SK-N-SH treated with all-trans-retinoic acid at 6 μM for 48 hours (cell line): ENCODE measurements around the gene ACIN1.

Experiments
- ATAC-seq: fragments of 200-7000 bp; cut with Tn5 transposase; 3 replicates; pipeline ENCODE4 v1.9.1; 2020; ENCODE audit warnings: mild to moderate bottlenecking, moderate library complexity
- ARNTL ChIP-seq: fragments of 450-650 bp; formaldehyde crosslinking; IDR thresholded peaks from 2 replicates; pipeline ENCODE4 v1.5.0; 2020; ENCODE audit warnings: low read depth, mild to moderate bottlenecking, moderate library complexity, borderline replicate concordance
- CSDC2 ChIP-seq: fragments of 250-450 bp; sonication (Bioruptor Pico); IDR thresholded peaks from 2 replicates; pipeline ENCODE4 v1.5.0; 2020; ENCODE audit warnings: mild to moderate bottlenecking, moderate library complexity
- ESRRG ChIP-seq: fragments of 250-450 bp; sonication (Bioruptor Pico); IDR thresholded peaks from 2 replicates; pipeline ENCODE4 v1.6.1; 2021; ENCODE audit warnings: mild to moderate bottlenecking
- GLIS3 ChIP-seq: fragments of 250-450 bp; sonication (Bioruptor Pico); IDR thresholded peaks from 2 replicates; pipeline ENCODE4 v1.5.0; 2020; ENCODE audit warnings: mild to moderate bottlenecking, moderate library complexity
- ISL1 ChIP-seq: fragments of 250-450 bp; sonication (Bioruptor Pico); IDR thresholded peaks from 2 replicates; pipeline ENCODE4 v2.1.2; 2022; ENCODE audit warnings: mild to moderate bottlenecking, moderate library complexity
- POU6F1 ChIP-seq: fragments of 250-450 bp; sonication (Bioruptor Pico); IDR thresholded peaks from 2 replicates; pipeline ENCODE4 v1.8.0; 2021; ENCODE audit warnings: low read depth, mild to moderate bottlenecking, moderate library complexity, borderline replicate concordance
- PPARA ChIP-seq: fragments of 250-450 bp; sonication (Bioruptor Pico); IDR thresholded peaks from 2 replicates; pipeline ENCODE4 v1.5.0; 2020; ENCODE audit warnings: mild to moderate bottlenecking, borderline replicate concordance
- RARB ChIP-seq: fragments of 250-450 bp; sonication (Bioruptor Pico); IDR thresholded peaks from 2 replicates; pipeline ENCODE4 v1.8.0; 2021; ENCODE audit warnings: mild to moderate bottlenecking, moderate library complexity
- SNAI2 ChIP-seq: fragments of 250-450 bp; sonication (Bioruptor Pico); IDR thresholded peaks from 2 replicates; pipeline ENCODE4 v1.5.0; 2020; ENCODE audit warnings: mild to moderate bottlenecking, moderate library complexity
- TCF4 ChIP-seq: fragments of 250-450 bp; sonication (Bioruptor Pico); IDR thresholded peaks from 2 replicates; pipeline ENCODE4 v1.8.0; 2021; ENCODE audit warnings: mild to moderate bottlenecking, moderate library complexity, borderline replicate concordance
- TOX ChIP-seq: fragments of 250-450 bp; sonication (Bioruptor Pico); IDR thresholded peaks from 2 replicates; pipeline ENCODE4 v1.8.0; 2021; ENCODE audit warnings: mild to moderate bottlenecking, moderate library complexity, borderline replicate concordance
- TSHZ2 ChIP-seq: fragments of 250-450 bp; sonication (Bioruptor Pico); IDR thresholded peaks from 2 replicates; pipeline ENCODE4 v1.5.0; 2020; ENCODE audit warnings: mild to moderate bottlenecking, moderate library complexity
- ZC3H10 ChIP-seq: fragments of 250-450 bp; sonication (Bioruptor Pico); IDR thresholded peaks from 2 replicates; pipeline ENCODE4 v1.5.1; 2021; ENCODE audit warnings: mild to moderate bottlenecking, moderate library complexity
- ZFP3 ChIP-seq: fragments of 250-450 bp; sonication (Bioruptor Pico); IDR thresholded peaks from 2 replicates; pipeline ENCODE4 v1.5.0; 2020; ENCODE audit warnings: mild to moderate bottlenecking, moderate library complexity
- ZFP30 ChIP-seq: fragments of 450-650 bp; formaldehyde crosslinking; IDR thresholded peaks from 2 replicates; pipeline ENCODE4 v1.5.0; 2022; ENCODE audit warnings: mild to moderate bottlenecking, moderate library complexity
- ZNF565 ChIP-seq: fragments of 450-650 bp; formaldehyde crosslinking; conservative IDR thresholded peaks from 2 replicates; pipeline ENCODE4 v1.5.0; 2020; ENCODE audit warnings: low read depth, mild to moderate bottlenecking, moderate library complexity
- ZNF70 ChIP-seq: fragments of 450-650 bp; formaldehyde crosslinking; IDR thresholded peaks from 2 replicates; pipeline ENCODE4 v1.5.0; 2020; ENCODE audit warnings: mild to moderate bottlenecking, moderate library complexity
- ZNF8 ChIP-seq: fragments of 450-650 bp; formaldehyde crosslinking; IDR thresholded peaks from 2 replicates; pipeline ENCODE4 v1.5.0; 2020; ENCODE audit warnings: mild to moderate bottlenecking, moderate library complexity

Gene ACIN1

GRCh38 chr14:23140371-23140770, 45.4 kb upstream of the ACIN1 start (continued):
- TF ChIP-seq ZNF8 (CRISPR knock-in tag) (no peak), POU6F1 (CRISPR knock-in tag) (no peak), GLIS3 (CRISPR knock-in tag) (no peak), ISL1 (CRISPR knock-in tag) (no peak), PPARA (CRISPR knock-in tag) (no peak), ZFP3 (CRISPR knock-in tag) (no peak), TSHZ2 (CRISPR knock-in tag) (no peak), RARB (CRISPR knock-in tag) (no peak), ESRRG (CRISPR knock-in tag) (no peak), ZNF70 (CRISPR knock-in tag) (no peak)
- TF ChIP-seq, all 23 proteins: peak for 0

- TF ChIP-seq RARB (CRISPR knock-in tag) (no peak), POU6F1 (CRISPR knock-in tag) (no peak), ZC3H10 (CRISPR knock-in tag) (no peak), ESRRG (CRISPR knock-in tag) (no peak), TCF4 (CRISPR knock-in tag) (no peak), ARNTL (CRISPR knock-in tag) (no peak), ZNF565 (CRISPR knock-in tag) (no peak), TOX (CRISPR knock-in tag) (no peak), CSDC2 (no peak), ZNF8 (CRISPR knock-in tag) (no peak), PPARA (CRISPR knock-in tag) (no peak), ZFP3 (CRISPR knock-in tag) (no peak), SNAI2 (CRISPR knock-in tag) (no peak), ZFP30 (CRISPR knock-in tag) (no peak)
Measured at GRCh38 chr14:23139874-23140273, 44.9 kb upstream of the ACIN1 start.

GRCh38 chr14:23137813-23138535, 43.0 kb upstream of the ACIN1 start:
- ATAC-seq, result no peak
- TF ChIP-seq ISL1 (CRISPR knock-in tag), result no peak
- no peak for TF ChIP-seq TSHZ2 (CRISPR knock-in tag)
- TF ChIP-seq ZC3H10 (CRISPR knock-in tag), result no peak
- TF ChIP-seq POU6F1 (CRISPR knock-in tag), result no peak
- no peak for TF ChIP-seq ZFP30 (CRISPR knock-in tag)
- TF ChIP-seq ARNTL (CRISPR knock-in tag), result no peak
- TF ChIP-seq RARB (CRISPR knock-in tag), result no peak

More at GRCh38 chr14:23139874-23140273, 44.9 kb upstream of the ACIN1 start:
- no peak for ATAC-seq
